GM19397 (cell line): ENCODE data around the gene TMEM130.

Source experiments
- ATAC-seq: cut with Tn5 transposase; IDR thresholded peaks from one replicate; pipeline ENCODE4 v1.9.1; 2021; ENCODE audit warnings: mild to moderate bottlenecking, moderate library complexity; ENCODE audit not compliant: unreplicated experiment

TMEM130 gene

DNA sequence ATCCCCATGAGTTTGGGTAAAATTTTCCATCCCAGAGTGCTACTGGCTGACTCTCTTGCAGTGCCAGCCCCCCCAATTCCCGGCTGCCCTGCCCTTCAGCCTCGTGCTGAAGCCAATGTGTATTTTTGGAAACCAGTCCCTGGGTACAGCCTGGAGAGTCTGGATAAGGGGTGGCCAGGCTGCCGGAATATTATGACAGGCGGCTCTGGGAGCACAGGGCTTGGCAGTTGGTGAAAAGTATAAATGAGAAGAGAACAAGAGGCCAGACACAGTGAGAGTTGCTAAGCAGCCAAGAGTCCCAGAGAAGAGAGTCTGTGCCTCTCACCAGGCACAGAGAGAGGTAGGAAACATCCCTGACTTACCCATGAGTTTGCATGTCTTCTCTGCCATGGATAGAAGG lies 53.6 kb downstream of the TMEM130 start:
- no peak for ATAC-seq

- ATAC-seq: no peak
Measured at GRCh38 chr7:98815313-98815712, 54.5 kb downstream of the TMEM130 start.

- ATAC-seq: no peak
Measured at GRCh38 chr7:98811299-98811698, 58.5 kb downstream of the TMEM130 start.

GRCh38 chr7:98810153-98810802 lies 59.5 kb downstream of the TMEM130 start:
- no peak for ATAC-seq

- ATAC-seq: no peak
Measured at GRCh38 chr7:98808751-98809460, 60.9 kb downstream of the TMEM130 start.

- ATAC-seq: no peak
Measured at GRCh38 chr7:98807068-98808048, 62.5 kb downstream of the TMEM130 start.

- ATAC-seq: no peak
Measured at GRCh38 chr7:98805956-98806838, 63.6 kb downstream of the TMEM130 start.

- ATAC-seq: peak; percentile 21
Measured at GRCh38 chr7:98802781-98803110, 67.1 kb downstream of the TMEM130 start.

- peak; percentile 81 for ATAC-seq
Measured at GRCh38 chr7:98802088-98802780, 67.6 kb downstream of the TMEM130 start.

DNA sequence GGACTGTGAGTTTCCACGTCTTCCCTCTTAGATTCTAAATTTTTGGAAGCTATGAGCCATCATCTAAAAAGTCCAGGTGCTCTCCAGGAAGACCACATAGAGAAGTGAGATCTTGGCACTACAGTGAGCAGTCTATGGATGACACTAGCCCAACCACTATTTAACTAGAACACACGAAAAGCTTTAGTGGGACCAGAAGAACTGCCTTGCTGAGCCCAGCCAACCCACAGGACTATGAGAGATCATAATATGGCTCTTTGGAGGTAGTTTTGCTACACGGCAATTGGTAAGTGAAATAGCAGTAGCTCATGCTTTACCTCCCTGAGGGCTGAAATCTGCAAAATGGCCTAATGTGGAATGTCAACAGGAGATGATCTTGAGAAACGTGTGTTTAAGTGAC lies 68.8 kb downstream of the TMEM130 start:
- ATAC-seq: no peak

DNA sequence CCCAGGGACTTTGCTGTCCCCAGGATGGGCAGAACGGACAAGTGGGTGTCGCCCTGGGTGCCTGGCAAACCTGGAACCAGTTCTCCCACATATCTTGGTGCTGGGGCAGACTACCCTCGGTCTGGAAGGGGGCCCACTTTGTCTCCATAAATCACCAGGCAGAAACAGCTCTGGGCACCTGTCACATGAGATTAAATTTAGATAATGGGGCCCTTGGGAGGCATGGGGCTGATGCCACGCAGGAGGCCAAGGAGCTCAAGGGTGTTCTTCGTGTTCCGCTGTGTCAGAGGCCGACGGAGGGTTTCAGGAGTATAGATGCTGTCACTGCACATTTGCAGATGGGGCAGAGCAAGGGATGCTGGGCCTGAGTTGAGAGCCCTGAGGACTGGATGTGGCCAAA lies 72.7 kb downstream of the TMEM130 start:
- ATAC-seq: no peak
